GM18526 (cell line): ENCODE measurements around the gene EXD3.

Experiments
- POLR2A ChIP-seq: IDR thresholded peaks from 3 replicates; pipeline ENCODE4 v1.6.1; 2011; ENCODE audit not compliant: insufficient read length; ENCODE audit errors: extremely low read depth

EXD3 gene

DNA sequence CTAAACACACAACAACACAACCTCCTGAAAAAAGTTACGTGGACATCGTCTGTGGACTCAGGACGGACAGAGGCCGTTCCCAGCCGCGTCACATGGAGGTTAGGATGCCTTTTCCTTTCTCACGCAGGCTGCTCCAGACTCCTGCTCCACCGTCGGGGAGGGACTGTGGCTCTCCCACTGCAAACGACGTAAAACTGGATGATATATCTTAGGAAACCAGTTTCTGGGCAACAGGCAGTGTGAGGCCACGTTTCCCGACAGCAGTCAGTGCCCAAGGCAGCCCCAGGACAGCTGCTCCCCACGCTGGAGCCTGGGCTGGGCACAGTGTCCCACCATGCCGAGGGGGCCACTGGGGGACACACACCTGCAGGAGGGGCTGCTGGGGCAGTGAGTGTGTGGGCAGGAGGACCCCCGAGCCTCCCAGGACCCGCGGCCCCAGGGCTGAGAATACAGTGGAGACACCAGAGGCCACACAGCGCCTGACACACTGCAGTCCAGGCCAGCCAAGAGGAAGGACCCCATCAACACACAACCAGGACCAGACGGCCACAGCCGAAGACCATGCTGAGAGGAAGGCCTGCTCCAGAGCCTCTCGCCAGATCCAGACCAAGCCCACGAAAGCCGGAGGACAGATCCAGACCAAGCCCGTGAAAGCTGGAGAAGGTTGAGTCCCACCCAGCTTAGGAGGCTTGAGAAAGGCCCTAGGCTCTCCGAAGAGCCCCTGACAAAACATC is 26.2 kb downstream of the EXD3 start:
- no peak for TF ChIP-seq POLR2A

DNA sequence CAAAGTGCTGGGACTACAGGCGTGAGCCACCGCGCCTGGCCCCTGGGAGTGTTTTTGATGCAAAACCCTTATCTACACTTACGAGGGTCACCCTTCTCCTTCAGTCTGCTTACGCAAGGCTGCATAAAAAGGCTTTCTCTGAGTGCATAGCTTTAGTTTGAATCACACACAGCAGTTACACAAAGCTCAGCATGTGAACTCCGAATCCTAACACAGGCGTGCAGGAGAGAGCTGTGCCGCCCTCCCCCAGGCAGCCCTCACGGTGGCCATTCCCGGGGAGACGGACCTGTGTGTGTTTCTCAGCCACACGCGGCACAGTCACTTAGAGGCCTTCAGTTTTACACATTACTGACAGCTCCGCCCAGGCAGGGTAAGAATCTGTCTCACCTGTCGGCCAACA is 26.7 kb downstream of the EXD3 start:
- no peak for TF ChIP-seq POLR2A

DNA sequence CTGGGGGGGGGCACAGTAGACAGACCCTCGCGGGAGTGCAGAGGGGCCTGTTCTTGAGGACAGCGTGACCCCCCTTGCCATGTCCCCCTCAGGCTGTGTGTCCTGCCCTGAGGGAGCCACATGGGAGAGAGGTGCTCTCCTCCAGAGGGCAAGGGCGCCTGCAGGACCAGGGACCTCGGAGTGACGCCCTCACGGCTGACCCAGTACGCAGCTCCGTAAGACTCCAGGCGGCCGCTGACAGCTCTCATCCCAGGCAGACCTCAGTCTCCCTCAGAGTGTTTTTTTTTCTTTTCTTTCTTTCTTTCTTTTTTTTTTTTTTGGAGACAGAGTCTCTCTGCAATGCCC is 27.3 kb downstream of the EXD3 start:
- no peak for TF ChIP-seq POLR2A

DNA sequence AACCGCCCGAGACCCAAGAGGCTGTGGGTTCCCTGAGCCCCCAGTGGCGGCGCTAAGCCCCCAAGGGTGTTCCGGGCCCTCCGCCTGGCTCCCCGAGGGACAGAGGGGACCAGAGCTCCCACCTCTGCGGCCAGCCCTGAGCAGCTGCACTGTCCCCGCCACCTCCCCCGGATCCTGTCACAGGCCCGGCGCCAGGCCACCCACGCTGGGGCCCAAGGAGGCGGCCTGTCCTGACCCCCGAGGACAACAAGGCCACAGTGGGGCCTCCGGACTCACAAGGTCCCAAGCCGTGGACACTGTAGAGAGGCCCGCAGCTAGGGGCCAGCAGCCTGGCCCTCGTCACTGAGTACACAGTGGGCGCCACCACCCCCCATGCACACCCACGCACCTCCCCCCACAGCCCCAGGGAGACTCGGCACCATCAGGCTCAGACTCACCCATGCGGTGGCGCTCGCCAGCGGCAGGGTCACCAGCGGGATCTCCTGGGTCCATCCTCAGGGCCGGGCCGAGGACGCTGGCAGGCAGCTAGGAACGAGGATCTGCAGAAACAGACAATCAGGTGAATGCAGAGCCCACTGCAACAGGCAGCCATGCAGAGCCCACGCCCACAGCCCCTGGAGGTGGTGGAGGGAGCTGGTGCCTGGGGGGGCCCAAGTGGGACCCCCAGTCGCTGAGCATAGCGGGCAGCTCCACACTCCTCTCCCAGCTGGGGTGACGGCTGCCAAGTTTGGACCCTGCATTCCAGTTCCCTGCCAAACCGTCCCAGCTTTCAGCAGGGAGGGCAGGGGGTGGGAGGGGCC is 27.9 kb downstream of the EXD3 start:
- no peak for TF ChIP-seq POLR2A

DNA sequence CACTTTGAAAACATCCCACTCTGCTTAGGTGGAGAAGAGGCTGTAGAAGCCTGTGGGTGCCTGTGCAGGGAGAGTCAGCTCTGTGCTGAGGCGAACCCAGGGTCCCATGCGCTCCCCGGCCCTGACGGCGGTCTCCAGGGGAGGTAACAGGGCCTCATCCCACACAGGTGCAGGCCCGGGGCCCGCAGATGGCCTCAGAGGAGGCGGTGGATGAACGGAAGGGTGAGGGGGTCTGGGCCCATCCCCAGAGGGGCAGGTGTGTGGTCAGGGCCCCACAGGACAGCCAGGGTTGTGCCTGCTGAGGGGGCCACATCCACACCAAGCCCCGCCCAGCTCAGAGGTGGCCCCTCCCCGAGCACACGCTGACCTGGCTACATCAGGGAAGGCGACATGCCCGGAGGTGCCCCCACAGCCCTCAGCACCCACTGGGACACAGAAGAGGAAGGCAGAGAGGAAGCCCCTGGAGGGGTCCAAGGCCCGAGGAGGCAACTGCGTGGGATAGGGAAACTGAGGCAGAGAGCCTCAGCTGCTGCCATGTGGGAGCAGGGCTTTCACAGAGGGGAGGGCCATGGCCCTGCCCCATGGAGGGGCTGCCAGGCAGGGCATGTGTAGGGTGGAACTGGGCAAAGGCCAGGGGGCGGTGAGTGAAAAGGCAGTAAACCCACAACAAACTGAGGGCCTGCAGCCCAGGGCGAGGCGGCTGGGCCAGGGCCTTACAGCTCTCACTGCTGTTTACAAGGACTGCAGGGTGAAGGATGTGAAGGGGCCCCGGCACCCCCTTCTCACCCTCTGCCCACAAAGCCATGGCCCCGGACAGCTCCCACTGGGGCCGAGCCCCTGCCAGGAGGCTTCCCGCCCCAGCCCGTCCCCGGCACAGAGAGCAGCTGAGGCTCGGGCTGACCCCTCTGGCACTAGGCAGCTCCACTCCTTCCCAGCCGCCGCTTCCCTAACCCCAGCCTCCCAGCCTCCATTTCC is 29.5 kb downstream of the EXD3 start:
- no peak for TF ChIP-seq POLR2A

DNA sequence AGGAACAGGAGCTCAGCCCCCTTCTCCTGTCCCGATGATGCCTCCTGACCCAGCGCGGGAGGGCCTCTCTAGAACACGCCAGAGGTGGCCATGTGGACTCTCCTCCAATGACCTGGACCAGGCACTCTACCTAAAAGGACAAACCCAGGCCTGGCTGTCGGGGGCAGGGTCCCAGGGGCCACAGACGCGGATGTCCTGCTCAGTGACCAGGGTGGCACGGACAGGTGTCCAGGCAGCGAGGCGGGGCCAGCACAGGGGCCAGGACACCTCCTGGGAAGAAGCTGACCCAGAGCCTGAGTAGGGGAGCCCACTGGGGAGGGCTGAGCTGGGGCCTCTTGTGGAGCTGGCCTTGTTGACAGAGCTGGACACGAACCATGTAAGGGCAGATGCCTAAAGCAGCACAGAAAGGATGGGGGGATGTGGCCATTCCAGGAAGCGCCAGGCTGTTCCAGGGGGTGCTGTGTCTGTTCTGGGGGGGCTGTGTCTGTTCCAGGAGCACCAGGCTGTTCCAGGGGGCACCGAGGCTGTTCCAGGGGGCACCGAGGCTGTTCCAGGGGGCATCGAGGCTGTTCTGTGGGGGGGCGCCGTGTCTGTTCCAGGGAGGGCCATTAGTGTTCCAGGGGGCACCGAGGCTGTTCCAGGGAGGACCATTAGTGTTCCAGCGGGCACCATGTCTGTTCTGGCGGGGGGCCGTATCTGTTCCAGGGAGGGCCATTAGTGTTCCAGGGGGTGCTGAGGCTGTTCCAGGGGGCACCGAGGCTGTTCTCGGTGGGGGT is 30.5 kb downstream of the EXD3 start:
- no peak for TF ChIP-seq POLR2A

DNA sequence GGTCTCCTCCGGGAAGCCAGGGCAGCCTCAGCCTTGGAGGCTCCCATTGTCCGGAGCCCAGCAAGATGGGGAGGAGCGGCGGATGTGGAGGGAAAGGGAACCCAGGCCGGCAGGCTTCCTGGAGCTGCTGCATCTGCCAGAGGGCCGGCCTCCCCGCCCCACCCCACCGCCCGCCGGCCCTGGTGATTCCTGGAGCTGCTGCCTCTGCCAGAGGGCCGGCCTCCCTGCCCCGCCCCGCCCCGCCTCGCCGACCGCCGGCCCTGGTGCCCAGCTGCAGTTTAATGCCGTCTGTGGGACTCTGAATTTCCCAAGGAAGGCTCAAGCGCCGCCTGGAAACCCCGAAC is 31.6 kb downstream of the EXD3 start:
- TF ChIP-seq POLR2A, result no peak

DNA sequence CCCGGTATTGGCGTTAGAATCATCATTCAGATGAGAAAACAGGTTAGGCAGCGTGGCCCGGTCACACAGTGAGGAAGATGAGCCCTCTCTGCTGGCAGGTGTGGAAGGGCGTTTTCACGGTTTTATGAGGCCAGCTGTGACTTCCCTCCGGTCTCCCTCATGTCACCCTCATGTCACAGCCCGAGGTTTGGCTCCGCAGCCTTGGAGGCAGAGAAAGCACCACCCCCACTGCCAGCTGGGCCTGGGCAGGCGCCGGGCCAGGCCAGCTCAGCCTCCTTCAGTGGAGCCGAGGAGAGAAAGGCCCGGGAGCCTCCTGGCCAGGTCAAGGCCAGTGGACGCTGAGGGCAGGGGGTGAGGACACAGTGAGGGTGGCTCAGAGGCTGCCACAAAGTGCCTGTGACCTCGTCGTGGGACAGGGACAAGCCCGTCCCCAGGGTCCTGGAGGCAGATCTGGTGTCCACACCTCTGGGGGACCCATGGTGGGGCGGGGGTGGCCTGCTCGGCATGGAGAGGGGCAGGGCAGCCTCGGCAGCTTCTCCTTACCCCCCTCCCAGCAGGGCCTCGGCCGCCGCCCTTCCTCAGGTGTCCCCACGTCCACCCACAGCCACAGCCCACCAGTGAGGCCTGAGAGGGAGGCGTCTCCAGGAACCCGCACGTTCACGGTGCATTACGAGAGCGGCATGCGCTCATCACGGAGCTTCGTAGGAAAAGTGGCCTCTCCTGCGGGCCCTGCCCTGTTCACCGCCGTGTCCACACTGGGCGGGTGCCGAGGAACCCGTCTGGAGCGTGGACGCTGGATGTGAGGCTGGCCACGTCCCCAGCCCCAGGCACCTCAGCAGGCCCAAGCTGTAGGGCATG is 32.2 kb downstream of the EXD3 start:
- no peak for TF ChIP-seq POLR2A

DNA sequence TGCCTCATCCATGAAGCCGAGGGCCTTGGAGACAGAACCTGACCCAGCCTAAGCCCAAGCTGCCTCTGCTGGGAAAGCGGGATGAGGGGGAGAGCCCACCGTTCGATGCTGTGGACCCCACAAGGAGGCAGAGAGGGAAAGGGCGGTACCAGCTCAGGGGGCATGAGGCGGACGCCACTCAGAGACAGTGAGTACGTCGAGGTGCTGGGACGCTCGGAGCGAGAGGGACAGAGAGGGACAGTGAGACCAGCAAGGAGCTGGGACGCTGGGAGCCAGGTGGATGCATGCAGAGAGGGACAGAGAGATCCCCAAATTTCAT is 33.6 kb downstream of the EXD3 start:
- no peak for TF ChIP-seq POLR2A

DNA sequence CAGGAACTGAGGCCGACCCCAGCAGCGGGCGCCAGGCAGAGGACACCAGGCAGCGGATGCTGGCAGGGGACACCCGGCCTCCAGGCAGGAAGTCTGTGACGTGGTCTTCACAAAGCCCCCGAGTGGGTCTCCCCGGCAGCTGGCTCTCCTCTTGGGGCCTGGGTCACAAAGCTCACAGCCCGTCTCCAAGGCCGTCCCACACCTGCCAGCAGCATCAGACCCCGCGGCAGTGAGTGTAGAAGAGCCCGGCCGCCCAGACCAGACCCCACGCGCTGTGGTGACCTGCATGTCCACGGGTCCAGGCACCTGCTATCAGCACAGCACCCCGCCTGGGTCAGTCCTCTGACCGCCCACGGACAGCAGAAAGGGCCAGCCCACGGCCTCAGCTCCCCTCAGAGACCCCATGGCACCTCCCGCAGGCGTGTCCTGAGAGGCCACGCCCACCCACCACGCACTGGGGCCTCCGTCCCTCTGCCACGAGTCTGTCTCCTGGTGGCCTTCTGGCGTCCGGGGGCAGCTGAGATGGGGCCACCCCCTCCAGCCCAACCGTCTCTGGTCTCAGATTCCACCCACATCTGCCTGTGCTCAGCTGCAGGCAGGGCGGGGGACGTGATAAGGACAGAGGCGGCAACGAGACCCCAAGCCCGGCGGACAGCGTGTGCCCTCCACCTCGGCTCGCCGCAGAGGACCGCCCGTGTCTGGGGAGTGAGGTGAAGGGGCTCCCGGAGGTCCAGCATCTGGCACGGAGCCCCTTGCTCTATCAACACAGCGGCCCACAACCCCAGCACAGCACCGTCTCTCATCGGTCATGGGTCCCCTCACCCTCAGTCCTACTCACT is 34.2 kb downstream of the EXD3 start:
- TF ChIP-seq POLR2A, result no peak

DNA sequence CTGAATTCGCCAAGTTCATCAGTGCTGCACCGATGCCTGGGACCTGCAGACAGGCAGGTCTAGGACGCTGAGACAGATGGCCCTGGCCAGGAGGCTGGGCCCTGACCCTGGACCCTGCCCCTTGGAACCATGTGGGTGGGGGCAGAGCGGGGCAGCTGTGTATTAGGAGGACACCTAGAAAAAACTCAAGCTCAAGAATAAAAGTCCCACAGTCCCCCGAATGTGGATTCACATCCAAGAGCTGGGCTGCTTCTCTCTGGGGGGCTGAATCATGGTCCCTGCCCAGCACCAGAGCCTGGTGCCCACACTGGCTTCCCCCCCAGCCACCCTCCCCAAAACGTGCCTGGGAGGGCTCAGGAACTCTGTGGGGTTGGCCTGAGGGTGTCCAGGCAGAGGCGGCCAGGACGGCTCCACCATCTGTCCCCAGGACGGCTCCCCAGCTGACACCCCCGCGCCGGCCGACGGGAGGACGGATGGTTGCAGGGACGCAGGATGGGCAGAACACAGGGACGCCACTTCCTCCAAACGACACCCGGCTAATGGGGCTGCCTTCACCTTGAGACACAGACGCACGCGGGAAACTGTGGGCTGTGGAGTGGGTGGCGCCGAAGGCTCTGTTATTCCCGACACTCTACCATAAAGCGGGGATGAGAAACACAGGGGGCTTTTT is 34.9 kb downstream of the EXD3 start:
- TF ChIP-seq POLR2A, result no peak

DNA sequence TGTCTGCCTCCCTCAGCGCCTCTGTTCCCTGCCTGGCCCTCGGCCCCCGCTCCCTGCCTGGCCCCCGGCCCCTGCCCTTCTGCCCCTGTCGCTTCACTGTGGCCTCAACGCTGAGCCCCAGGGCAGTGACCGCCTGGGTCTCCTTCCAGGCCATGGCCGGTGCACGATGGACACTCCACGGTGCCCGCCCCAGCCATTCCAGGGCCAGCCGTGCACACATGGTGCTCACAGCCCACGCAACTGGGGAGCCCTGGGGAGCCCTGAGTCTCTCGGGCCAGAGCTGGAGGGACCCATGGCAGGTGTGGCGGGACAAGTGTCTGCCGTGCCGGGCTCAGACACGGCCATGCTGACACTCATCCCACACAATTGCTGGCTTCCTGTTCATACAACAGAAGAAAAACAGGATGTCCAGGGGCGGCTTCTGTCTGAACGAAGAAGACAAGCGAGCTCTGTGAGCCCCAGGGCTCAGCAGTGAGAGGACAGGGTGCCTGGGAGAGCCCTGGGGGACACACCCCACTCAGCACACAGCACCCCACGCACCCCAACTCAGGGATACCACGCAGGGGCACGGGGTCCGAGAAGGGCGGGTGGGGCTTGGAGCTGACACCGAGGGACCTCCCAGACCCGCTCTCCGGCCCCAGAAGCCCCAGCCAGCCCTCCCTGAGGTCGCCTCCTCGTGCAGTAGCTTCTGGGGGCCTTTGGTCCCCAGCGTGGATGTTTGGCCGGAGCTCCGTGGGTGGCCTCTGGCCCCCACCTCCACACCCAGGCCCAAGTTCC is 35.7 kb downstream of the EXD3 start:
- TF ChIP-seq POLR2A, result no peak
